Measurements from ENCODE around the gene RIPOR3.

Gene RIPOR3

DNA sequence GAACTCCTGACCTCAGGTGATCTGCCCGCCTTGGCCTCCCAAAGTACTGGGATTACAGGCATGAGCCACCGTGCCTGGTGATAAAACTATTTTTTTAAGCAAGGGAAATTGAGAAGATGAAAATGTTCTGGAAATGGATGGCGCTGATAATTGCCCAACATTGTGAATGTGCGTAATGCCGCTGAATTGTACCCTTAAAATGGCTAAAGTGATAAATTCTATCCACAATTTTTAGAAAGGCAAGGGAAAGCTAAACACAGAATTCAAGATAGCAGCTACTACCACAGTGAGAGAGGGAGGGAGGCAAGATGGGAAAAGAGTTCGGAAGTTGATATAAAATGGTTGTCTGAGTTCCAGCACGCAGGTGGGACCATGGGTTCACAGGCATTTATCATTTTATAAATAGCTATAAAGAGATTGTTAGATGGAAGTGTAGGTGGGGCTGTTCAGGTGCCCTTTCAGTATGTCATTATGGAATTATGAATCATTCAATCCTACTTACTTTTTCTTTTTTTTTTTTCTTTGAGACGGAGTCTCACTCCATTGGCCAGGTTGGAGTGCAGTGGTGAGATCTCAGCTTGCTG, 8.3 kb downstream of the RIPOR3 start:
- ChIA-PET POLR2A (no interaction called here), CTCF (no interaction called here)
- no peak for DNase-seq (ENCODE audit: extremely low spot score)
- TF ChIP-seq CTBP1 (IDR thresholded peaks at IDR 0.05; ENCODE audit: borderline replicate concordance) (no peak), BHLHE40 (IDR thresholded peaks at IDR 0.05; ENCODE audit: borderline replicate concordance) (no peak), FOXK2 (IDR thresholded peaks at IDR 0.05) (no peak), HDGF (IDR thresholded peaks at IDR 0.05; ENCODE audit: borderline replicate concordance) (no peak), LEF1 (IDR thresholded peaks at IDR 0.05; ENCODE audit: borderline replicate concordance) (no peak), ZNF384 (IDR thresholded peaks at IDR 0.05) (no peak)

GRCh38 chr20:50682065-50682464, 9.3 kb downstream of the RIPOR3 start:
- ChIA-PET POLR2A (no interaction called here), CTCF (no interaction called here)
- TF ChIP-seq LEF1 (IDR thresholded peaks at IDR 0.05; ENCODE audit: borderline replicate concordance) (no peak), SP1 (IDR thresholded peaks at IDR 0.05) (no peak), FOXM1 (IDR thresholded peaks at IDR 0.05; ENCODE audit: borderline replicate concordance) (no peak), TARDBP (IDR thresholded peaks at IDR 0.05) (no peak), FOXK2 (IDR thresholded peaks at IDR 0.05) (no peak)
- no peak for DNase-seq (ENCODE audit: extremely low spot score)

DNA sequence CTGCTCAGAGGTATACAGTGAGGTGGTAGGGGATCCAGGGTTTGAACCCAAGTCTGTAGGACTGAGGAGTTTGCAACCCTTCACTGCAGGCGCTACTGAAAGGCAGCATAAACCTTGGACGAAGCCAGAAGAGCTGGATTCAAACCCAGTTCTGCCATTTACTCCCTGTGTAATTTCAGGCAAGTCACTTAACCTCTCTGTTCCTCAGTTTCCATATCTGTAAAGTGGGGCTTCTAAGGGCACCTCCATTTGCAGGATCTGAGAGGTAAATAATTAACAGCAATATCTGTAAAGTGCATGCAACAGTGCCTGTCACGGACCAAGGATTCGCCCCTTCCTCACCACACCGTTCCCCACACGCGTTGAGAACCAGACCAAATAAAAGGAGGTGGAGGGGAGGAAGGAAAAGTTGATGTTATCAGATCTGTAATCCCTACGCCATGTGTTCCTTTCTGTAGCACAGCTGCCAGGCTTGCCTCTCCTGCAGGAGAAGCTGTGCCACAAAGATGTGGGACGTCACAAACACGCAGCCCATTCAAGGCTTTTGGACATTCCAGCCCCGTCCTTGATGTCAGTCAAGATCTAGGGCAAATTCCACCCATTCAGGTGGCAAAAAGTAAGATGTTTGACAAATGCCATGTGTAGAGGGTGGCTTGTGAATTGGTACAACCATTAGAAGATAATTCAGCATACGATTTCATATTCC, 9.8 kb downstream of the RIPOR3 start:
- DNase-seq (ENCODE audit: extremely low spot score), result no peak
- ChIA-PET CTCF (no interaction called here), POLR2A (no interaction called here)
- TF ChIP-seq NFRKB (IDR thresholded peaks at IDR 0.05) (no peak), FOXA1 (IDR thresholded peaks at IDR 0.05) (no peak), L3MBTL2 (conservative IDR thresholded peaks at IDR 0.05) (no peak), ELF4 (IDR thresholded peaks at IDR 0.05) (no peak), BHLHE40 (IDR thresholded peaks at IDR 0.05; ENCODE audit: borderline replicate concordance) (no peak), ARNT (IDR thresholded peaks at IDR 0.05) (no peak), ZNF384 (IDR thresholded peaks at IDR 0.05) (no peak)
- TF ChIP-seq, protein P1, sequence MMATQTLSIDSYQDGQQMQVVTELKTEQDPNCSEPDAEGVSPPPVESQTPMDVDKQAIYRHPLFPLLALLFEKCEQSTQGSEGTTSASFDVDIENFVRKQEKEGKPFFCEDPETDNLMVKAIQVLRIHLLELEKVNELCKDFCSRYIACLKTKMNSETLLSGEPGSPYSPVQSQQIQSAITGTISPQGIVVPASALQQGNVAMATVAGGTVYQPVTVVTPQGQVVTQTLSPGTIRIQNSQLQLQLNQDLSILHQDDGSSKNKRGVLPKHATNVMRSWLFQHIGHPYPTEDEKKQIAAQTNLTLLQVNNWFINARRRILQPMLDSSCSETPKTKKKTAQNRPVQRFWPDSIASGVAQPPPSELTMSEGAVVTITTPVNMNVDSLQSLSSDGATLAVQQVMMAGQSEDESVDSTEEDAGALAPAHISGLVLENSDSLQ (IDR thresholded peaks at IDR 0.05), result no peak

GRCh38 chr20:50680105-50680960, 11.0 kb downstream of the RIPOR3 start:
- no peak for DNase-seq (ENCODE audit: extremely low spot score)
- TF ChIP-seq LEF1 (IDR thresholded peaks at IDR 0.05; ENCODE audit: borderline replicate concordance) (no peak), CTBP1 (IDR thresholded peaks at IDR 0.05; ENCODE audit: borderline replicate concordance) (no peak), NFRKB (IDR thresholded peaks at IDR 0.05) (no peak), ZNF384 (IDR thresholded peaks at IDR 0.05) (no peak), BHLHE40 (IDR thresholded peaks at IDR 0.05; ENCODE audit: borderline replicate concordance) (no peak), FOXA1 (IDR thresholded peaks at IDR 0.05) (no peak)
- POLR2A ChIA-PET, result no interaction called here
- CTCF ChIA-PET, result interaction anchor here (0.6 to 1.0 kb wide), 2 partner anchors 16 to 55 kb away, joined by 3 to 5 read pairs; no protein-coding TSS in a partner anchor

GRCh38 chr20:50679753-50680104, 11.6 kb downstream of the RIPOR3 start:
- ChIA-PET CTCF (interaction anchor here (1.0 kb wide), 1 partner anchor 54 kb away, joined by 3 read pairs; no protein-coding TSS in a partner anchor), POLR2A (no interaction called here)
- DNase-seq (ENCODE audit: extremely low spot score), result no peak
- TF ChIP-seq TARDBP (IDR thresholded peaks at IDR 0.05), result no peak
- no peak for TF ChIP-seq NFRKB (IDR thresholded peaks at IDR 0.05)
- no peak for TF ChIP-seq L3MBTL2 (conservative IDR thresholded peaks at IDR 0.05)
- no peak for TF ChIP-seq CTBP1 (IDR thresholded peaks at IDR 0.05; ENCODE audit: borderline replicate concordance)
- TF ChIP-seq, protein P1 (IDR thresholded peaks at IDR 0.05), result no peak
- no peak for TF ChIP-seq FOXA1 (IDR thresholded peaks at IDR 0.05)
- no peak for TF ChIP-seq ARNT (IDR thresholded peaks at IDR 0.05)
- no peak for TF ChIP-seq BHLHE40 (IDR thresholded peaks at IDR 0.05; ENCODE audit: borderline replicate concordance)
- TF ChIP-seq LEF1 (IDR thresholded peaks at IDR 0.05; ENCODE audit: borderline replicate concordance), result no peak
- TF ChIP-seq SP1 (IDR thresholded peaks at IDR 0.05), result no peak
- TF ChIP-seq ZNF384 (IDR thresholded peaks at IDR 0.05), result no peak
- no peak for TF ChIP-seq ELF4 (IDR thresholded peaks at IDR 0.05)
- TF ChIP-seq HDGF (IDR thresholded peaks at IDR 0.05; ENCODE audit: borderline replicate concordance), result no peak
- no peak for TF ChIP-seq FOXM1 (IDR thresholded peaks at IDR 0.05; ENCODE audit: borderline replicate concordance)
- no peak for TF ChIP-seq SUZ12 (IDR thresholded peaks at IDR 0.05)
- TF ChIP-seq FOXK2 (IDR thresholded peaks at IDR 0.05), result no peak

DNA sequence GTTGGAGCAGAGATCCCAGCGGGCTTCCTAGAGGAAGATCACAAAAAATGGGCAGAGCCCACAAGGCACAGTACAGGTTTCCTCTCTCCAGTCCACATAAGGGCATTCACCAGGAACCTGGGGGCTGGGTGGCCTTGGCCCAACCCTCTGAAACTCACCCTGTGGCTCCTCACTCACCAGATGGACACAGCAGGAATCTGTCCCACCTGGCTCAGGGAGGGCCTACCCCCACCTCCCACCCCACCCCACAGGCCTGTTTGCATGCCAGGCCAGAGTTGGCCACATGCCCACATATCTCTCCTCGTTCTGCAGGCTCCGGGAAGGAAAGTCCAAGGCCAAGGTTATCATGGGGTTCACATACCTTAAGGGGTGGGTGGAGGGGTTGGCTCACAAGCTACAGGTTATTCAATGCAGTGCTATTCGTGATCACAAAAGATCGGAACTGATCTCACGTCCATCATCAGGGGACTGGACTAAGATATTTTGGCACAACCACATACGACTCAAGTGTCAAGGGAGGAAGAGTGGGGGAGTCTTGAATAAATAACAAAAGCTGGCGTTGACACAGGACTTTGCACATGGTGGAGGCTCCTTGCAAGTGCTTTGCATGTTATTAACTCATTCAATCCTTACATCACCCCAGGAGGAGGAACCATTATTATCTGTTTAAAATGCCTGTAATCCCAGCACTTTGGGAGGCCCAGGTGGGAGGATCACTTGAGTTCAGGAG, 13.0 kb downstream of the RIPOR3 start:
- ChIA-PET CTCF (interaction anchor here (0.6 kb wide), 1 partner anchor 746 kb away, joined by 10 read pairs; no protein-coding TSS in a partner anchor), POLR2A (no interaction called here)

More for the DNA sequence above, 13.0 kb downstream of the RIPOR3 start:
- DNase-seq (ENCODE audit: extremely low spot score), result no peak
- TF ChIP-seq FOXK2 (IDR thresholded peaks at IDR 0.05) (no peak), BHLHE40 (IDR thresholded peaks at IDR 0.05; ENCODE audit: borderline replicate concordance) (no peak), LEF1 (IDR thresholded peaks at IDR 0.05; ENCODE audit: borderline replicate concordance) (no peak), CTBP1 (IDR thresholded peaks at IDR 0.05; ENCODE audit: borderline replicate concordance) (no peak), HDGF (IDR thresholded peaks at IDR 0.05; ENCODE audit: borderline replicate concordance) (no peak), SUZ12 (IDR thresholded peaks at IDR 0.05) (no peak), L3MBTL2 (conservative IDR thresholded peaks at IDR 0.05) (no peak)

Measured in HEK293T (cell line).